ENCODE data around the gene PLIN1. TPM values are rescaled to one million over a fixed set of nuclear protein-coding genes. Genes with fewer than 3 reads are reported as not detected.

The PLIN1 gene
- total RNA-seq, 4 donors from 2014 or later: 465 to 1,383 (median 891) TPM

GRCh38 chr15:89633585-89633984, 45.6 kb downstream of the PLIN1 start:
- no peak for TF ChIP-seq CTCF (IDR thresholded peaks at IDR 0.05)
- no peak for ATAC-seq (ENCODE audit: low FRiP score)
- DNase-seq (ENCODE audit: low spot score): no peak

GRCh38 chr15:89632563-89633430, 46.4 kb downstream of the PLIN1 start:
- ATAC-seq (ENCODE audit: low FRiP score): no peak

GRCh38 chr15:89631902-89632264, 47.3 kb downstream of the PLIN1 start:
- DNase-seq (ENCODE audit: low spot score) (no peak), ATAC-seq (ENCODE audit: low FRiP score) (no peak)
- TF ChIP-seq CTCF (IDR thresholded peaks at IDR 0.05): no peak

More at GRCh38 chr15:89632563-89633430, 46.4 kb downstream of the PLIN1 start:
- DNase-seq (ENCODE audit: low spot score): no peak
- TF ChIP-seq CTCF (IDR thresholded peaks at IDR 0.05): no peak

- DNase-seq (ENCODE audit: low spot score) (no peak), ATAC-seq (ENCODE audit: low FRiP score) (no peak)
- no peak for TF ChIP-seq CTCF (IDR thresholded peaks at IDR 0.05)
Measured at GRCh38 chr15:89630974-89631901, 47.9 kb downstream of the PLIN1 start.

- TF ChIP-seq CTCF (IDR thresholded peaks at IDR 0.05): no peak
- DNase-seq (ENCODE audit: low spot score): no peak
- ATAC-seq (ENCODE audit: low FRiP score): no peak
Measured at GRCh38 chr15:89630260-89630659, 48.9 kb downstream of the PLIN1 start.

- DNase-seq (ENCODE audit: low spot score): no peak
- no peak for TF ChIP-seq CTCF (IDR thresholded peaks at IDR 0.05)
Measured at GRCh38 chr15:89629829-89630228, 49.3 kb downstream of the PLIN1 start.

More at GRCh38 chr15:89629829-89630228, 49.3 kb downstream of the PLIN1 start:
- no peak for ATAC-seq (ENCODE audit: low FRiP score)

Data from omental fat pad (tissue), 4 donors.